Lower leg skin (tissue), 3 donors: ENCODE results near the gene LSM14B.

Source experiments
- POLR2A ChIP-seq, 2 donors: fragments of 450-650 bp; IDR thresholded peaks; one replicate each; pipeline ENCODE4 v1.6.1; 2016 to 2017; ENCODE audit warnings: antibody characterized with exemption in 2 of 2, mild to moderate bottlenecking in 1 of 2, moderate library complexity in 1 of 2
- TF ChIP-seq, protein P1 (sequence below), 3 donors: fragments of 450-650 bp; IDR thresholded peaks; one replicate each; pipeline ENCODE4 v1.5.1; 2016; ENCODE audit warnings: antibody characterized with exemption in 3 of 3, mild to moderate bottlenecking in 3 of 3, moderate library complexity in 2 of 3

DNA sequence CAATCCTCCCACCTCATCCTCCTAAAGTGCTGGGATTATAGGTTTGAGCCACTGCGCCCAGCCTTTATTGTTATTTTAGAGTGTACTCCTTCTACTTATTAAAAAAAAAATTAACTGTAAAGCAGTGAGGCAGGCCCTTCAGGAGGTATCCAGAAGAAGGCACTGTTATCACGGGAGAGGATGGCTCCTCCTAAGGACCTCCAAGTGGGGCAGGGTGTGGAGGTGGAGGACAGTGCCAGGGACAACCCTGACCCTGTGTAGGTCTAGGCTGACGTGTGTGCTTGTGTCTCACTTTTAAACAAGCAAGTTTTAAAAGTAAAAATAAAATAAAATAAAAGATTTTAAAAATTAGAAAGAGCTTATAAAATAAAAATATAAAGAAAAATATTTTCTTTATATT is 32.9 kb upstream of the LSM14B start:
- TF ChIP-seq, protein P1, sequence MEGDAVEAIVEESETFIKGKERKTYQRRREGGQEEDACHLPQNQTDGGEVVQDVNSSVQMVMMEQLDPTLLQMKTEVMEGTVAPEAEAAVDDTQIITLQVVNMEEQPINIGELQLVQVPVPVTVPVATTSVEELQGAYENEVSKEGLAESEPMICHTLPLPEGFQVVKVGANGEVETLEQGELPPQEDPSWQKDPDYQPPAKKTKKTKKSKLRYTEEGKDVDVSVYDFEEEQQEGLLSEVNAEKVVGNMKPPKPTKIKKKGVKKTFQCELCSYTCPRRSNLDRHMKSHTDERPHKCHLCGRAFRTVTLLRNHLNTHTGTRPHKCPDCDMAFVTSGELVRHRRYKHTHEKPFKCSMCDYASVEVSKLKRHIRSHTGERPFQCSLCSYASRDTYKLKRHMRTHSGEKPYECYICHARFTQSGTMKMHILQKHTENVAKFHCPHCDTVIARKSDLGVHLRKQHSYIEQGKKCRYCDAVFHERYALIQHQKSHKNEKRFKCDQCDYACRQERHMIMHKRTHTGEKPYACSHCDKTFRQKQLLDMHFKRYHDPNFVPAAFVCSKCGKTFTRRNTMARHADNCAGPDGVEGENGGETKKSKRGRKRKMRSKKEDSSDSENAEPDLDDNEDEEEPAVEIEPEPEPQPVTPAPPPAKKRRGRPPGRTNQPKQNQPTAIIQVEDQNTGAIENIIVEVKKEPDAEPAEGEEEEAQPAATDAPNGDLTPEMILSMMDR (IDR thresholded peaks at IDR 0.05) = no peak
- no peak for TF ChIP-seq POLR2A (IDR thresholded peaks at IDR 0.05)
